Psoas muscle (tissue), 8 donors: ENCODE results near the gene SORBS1. TPM values are rescaled to one million over a fixed set of nuclear protein-coding genes. Genes with fewer than 3 reads are reported as not detected.

Experiments used
- ATAC-seq, 4 donors: fragments of 200-7000 bp; cut with Tn5 transposase; one replicate each; pipeline ENCODE4 v1.9.1; 2020; ENCODE audit warnings: moderate library complexity in 3 of 4, mild to moderate bottlenecking in 2 of 4
- DNase-seq, 2 donors: peaks; one replicate each; pipeline ENCODE4 v3.0.0-alpha.2; 2020
- H3K27ac ChIP-seq: fragments of 200-600 bp; one replicate; pipeline ENCODE4 v1.8.0; 2022
- H3K27me3 ChIP-seq, 3 donors: fragments of 200-600 bp in 1 of 3; one replicate each; pipeline versions ENCODE4 v1.6.1 to v1.8.0; 2013 to 2022; ENCODE audit warnings: low read length in 2 of 3, mild to moderate bottlenecking in 2 of 3, moderate library complexity in 1 of 3; ENCODE audit not compliant: insufficient read depth in 3 of 3
- H3K36me3 ChIP-seq, 2 donors: fragments of 200-600 bp in 1 of 2; one replicate each; pipeline versions ENCODE4 v1.6.1 to v1.8.0; 2013 to 2022; ENCODE audit warnings: low read depth in 1 of 2, mild to moderate bottlenecking in 1 of 2, moderate library complexity in 1 of 2; ENCODE audit not compliant: insufficient read depth in 1 of 2
- H3K4me1 ChIP-seq: fragments of 200-600 bp; one replicate; pipeline ENCODE4 v1.8.0; 2022
- H3K4me3 ChIP-seq: fragments of 200-600 bp; one replicate; pipeline ENCODE4 v1.8.0; 2022; ENCODE audit warnings: mild to moderate bottlenecking
- H3K9me3 ChIP-seq: fragments of 200-600 bp; one replicate; pipeline ENCODE4 v1.8.0; 2022
- WGBS, 3 donors: extraction: QIAGEN DNeasy Blood & Tissue Kit; methylation state at CpG; one replicate each; pipeline versions ENCODE4 v1.1.6 to v1.1.7; 2013; 5-methylcytosine and 5-hydroxymethylcytosine counted together
- intact Hi-C, 2 donors: fragments of 100-400 bp; cut with DNase I; formaldehyde crosslinking; loops; one replicate each; pipeline versions ENCODE4 v1.11.0 to v1.14.2; 2022
- polyA plus RNA-seq, 3 donors: library from polyadenylated mRNA; stranded (reverse); fragments of 200-250 nt; gene quantifications; one replicate each; pipeline ENCODE4 v1.2.3, GENCODE V29; 2013
- total RNA-seq, 4 donors: library from RNA; stranded (reverse); fragmentation: NEBNext Ultra II Directional in 2 of 4; extraction: Animal tissue kit (Norgen Biotek cat#: 25700) in 2 of 4; gene quantifications; one replicate each; pipeline versions ENCODE4 v1.2.1 to v1.2.4, GENCODE V29; 2021 to 2023
- TF ChIP-seq, protein P1 (sequence below): fragments of 200-600 bp; IDR thresholded peaks from one replicate; pipeline ENCODE4 v1.8.0; 2022; ENCODE audit warnings: antibody characterized with exemption
- donor health status: healthy with polysubstance abuse.
- donor health status: DM: no; HTN: no; CAD: no; lungs with moderate emphysema.
- donor health status: Bipolar disorder and iron deficiency.
- donor health status: healthy.
- donor health status: DM: yes; HTN: yes; CAD: no.
- donor health status: DM: no; HTN: no; CAD: no.
- donor health status: DM: no; HTN: no; CAD: no.
- donor health status: DM: yes; HTN: yes; CAD: no.

The SORBS1 gene
- total and polyA plus RNA-seq, 7 donors, result 17.3 to 306 (median 145) TPM

DNA sequence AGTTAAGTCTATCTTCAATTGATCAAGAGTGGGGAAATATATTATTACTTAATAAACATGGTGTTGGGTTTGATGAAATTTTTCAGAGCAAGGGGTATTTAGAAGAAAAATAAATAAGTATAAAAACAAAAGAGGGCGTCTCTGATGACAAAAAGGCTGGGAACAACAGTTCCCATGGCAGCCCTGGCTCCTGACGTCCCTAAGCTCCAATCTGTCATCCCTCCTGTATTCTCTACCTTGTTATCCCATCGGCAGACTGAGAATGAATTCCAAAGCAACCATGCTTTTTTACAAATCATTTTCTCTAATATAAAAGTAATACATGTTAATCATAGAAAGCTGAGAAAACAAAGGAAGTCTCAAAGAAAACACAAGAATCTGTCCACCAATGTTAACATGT lies 55.5 kb downstream of the SORBS1 start:
- Histone ChIP-seq H3K27ac (no peak overlapping the region), H3K9me3 (no peaks in the 10 kb centered on the region), H3K4me3 (no peak overlapping the region), H3K27me3 (no peaks in the 10 kb centered on the region), H3K4me1 (peaks cover 71% of the 10 kb centered on the region), H3K36me3 (no peaks in the 10 kb centered on the region)
- intact Hi-C loops, result loop anchor here in 1 of 2 donors (10.0 kb wide), 1 partner anchor 49 kb away; no protein-coding TSS in a partner anchor
- 57 to 68% (median 59%) methylated on average over 3 of the region's 3 CpGs for whole genome bisulfite sequencing, 3 donors
- ATAC-seq (no peak), DNase-seq (no peak)
- TF ChIP-seq, protein P1, sequence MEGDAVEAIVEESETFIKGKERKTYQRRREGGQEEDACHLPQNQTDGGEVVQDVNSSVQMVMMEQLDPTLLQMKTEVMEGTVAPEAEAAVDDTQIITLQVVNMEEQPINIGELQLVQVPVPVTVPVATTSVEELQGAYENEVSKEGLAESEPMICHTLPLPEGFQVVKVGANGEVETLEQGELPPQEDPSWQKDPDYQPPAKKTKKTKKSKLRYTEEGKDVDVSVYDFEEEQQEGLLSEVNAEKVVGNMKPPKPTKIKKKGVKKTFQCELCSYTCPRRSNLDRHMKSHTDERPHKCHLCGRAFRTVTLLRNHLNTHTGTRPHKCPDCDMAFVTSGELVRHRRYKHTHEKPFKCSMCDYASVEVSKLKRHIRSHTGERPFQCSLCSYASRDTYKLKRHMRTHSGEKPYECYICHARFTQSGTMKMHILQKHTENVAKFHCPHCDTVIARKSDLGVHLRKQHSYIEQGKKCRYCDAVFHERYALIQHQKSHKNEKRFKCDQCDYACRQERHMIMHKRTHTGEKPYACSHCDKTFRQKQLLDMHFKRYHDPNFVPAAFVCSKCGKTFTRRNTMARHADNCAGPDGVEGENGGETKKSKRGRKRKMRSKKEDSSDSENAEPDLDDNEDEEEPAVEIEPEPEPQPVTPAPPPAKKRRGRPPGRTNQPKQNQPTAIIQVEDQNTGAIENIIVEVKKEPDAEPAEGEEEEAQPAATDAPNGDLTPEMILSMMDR, result no peak

DNA sequence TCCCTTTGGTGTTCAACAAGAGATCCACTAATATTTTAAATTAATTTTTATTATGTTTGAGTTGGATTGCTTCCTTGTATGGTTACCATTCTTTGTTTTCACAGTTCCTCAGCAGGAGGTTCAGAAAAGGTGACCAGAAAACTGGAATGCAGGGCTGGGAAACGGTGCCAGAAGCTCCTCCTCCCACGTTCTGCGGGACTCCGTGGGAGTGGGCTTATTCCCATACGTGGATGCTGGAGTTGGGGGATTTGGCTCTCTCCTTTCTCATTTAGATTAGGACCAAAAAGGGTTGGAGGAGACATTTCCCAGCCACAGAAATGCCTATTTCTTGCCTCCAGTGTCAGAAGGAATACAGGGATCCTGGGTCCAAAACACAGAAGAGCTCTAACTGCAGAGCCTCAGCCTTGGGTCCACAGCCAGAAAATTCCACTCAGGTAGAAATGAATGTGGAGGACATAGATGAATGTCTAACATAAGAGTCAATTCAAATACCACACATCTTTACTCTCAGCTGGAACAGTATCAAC lies 56.0 kb downstream of the SORBS1 start:
- no peak overlapping the region for H3K27ac ChIP-seq
- TF ChIP-seq, protein P1, result no peak
- no peaks in the 10 kb centered on the region for H3K36me3 ChIP-seq
- ATAC-seq, result no peak
- no peak for DNase-seq
- H3K4me1 ChIP-seq, result peaks cover 75% of the 10 kb centered on the region
- WGBS, 3 donors, result 43 to 58% (median 46%) methylated on average over 5 of the region's 5 CpGs
- intact Hi-C loops, result loop anchor here in 1 of 2 donors (10.0 kb wide), 1 partner anchor 50 kb away; no protein-coding TSS in a partner anchor
- H3K27me3 ChIP-seq, result no peaks in the 10 kb centered on the region
- H3K4me3 ChIP-seq, result no peak overlapping the region
- no peaks in the 10 kb centered on the region for H3K9me3 ChIP-seq

DNA sequence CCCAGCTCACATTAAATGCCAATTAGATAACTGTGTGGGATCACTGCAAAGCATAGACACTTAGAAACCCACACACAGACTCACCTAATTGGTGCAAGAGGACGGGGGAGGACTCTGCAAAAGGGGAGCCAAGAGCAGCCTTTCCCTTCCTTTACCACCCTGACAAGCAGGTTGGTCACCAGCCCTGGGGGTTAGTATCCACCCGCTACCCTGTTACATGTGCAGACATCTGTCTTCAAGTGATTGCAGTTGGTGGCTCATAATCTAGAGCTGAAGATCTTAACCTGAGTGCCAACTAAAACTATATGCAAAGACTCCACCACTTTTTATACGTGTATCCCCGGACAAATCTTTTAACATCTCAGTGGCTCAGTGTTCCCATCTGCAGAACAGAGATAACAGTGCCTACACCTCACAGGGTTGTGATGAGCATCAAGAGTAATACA lies 56.9 kb downstream of the SORBS1 start:
- intact Hi-C loops, result loop anchor here in 1 of 2 donors (10.0 kb wide), 1 partner anchor 51 kb away; no protein-coding TSS in a partner anchor
- Histone ChIP-seq H3K27me3 (no peaks in the 10 kb centered on the region), H3K36me3 (no peaks in the 10 kb centered on the region), H3K4me1 (peaks cover 76% of the 10 kb centered on the region), H3K27ac (no peak overlapping the region), H3K4me3 (no peak overlapping the region), H3K9me3 (no peaks in the 10 kb centered on the region)
- DNase-seq, result no peak
- no peak for ATAC-seq
- WGBS, 3 donors, result 91 to 94% (median 93%) methylated on average over 4 of the region's 4 CpGs
- TF ChIP-seq, protein P1, result no peak

DNA sequence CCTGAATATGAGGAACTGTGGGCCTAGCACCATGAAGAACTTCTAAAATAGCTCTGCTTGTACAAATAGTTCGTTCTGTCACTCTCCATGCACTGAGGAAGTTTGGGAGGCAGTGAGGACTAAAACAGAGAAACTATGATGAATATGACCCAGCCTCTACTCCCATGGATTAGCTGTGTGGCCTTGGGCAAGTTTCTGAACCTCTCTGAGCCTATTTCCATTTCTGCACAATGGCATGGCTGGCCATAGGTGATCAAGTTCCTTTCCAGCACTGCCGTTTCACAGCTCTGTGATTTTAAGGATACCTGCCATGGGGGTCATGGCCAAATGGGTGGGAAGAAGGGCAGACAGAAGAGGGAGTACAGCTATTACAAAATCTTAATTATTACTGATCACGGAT lies 57.6 kb downstream of the SORBS1 start:
- 67 to 79% (median 75%) methylated on average over 3 of the region's 3 CpGs for WGBS, 3 donors
- no peak overlapping the region for H3K4me3 ChIP-seq
- H3K9me3 ChIP-seq, result no peaks in the 10 kb centered on the region
- ATAC-seq (no peak), DNase-seq (no peak)
- no peaks in the 10 kb centered on the region for H3K27me3 ChIP-seq
- TF ChIP-seq, protein P1, result no peak
- peak overlapping the region; percentile 1 for H3K27ac ChIP-seq
- H3K36me3 ChIP-seq, result no peaks in the 10 kb centered on the region
- peaks cover 68% of the 10 kb centered on the region for H3K4me1 ChIP-seq
- intact Hi-C loops, result loop anchor here in 1 of 2 donors (10.0 kb wide), 1 partner anchor 51 kb away; no protein-coding TSS in a partner anchor

DNA sequence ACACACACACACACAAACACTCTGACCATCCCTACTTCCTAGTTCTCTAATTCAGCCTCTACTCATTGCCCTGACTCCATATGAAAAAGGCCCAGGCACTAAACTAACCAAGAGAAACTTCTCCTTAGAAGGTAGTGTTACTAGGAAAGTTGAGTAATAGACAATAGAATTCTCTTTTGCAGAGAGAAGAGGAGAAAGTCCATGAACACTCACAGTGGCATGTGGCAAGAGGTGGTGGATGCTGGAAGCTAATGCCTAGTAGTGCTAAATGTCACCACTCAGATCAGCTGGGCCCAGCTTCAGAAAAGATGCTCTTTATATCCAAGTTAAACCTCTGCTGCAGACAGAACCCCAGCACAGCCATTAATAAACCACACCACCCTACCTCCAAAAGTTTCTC lies 58.2 kb downstream of the SORBS1 start:
- intact Hi-C loops, result loop anchor here in 1 of 2 donors (10.0 kb wide), 1 partner anchor 52 kb away; no protein-coding TSS in a partner anchor
- TF ChIP-seq, protein P1, result no peak
- Histone ChIP-seq H3K9me3 (no peaks in the 10 kb centered on the region), H3K27ac (peak overlapping the region; percentile 1), H3K4me3 (no peak overlapping the region), H3K36me3 (no peaks in the 10 kb centered on the region), H3K4me1 (peaks cover 63% of the 10 kb centered on the region), H3K27me3 (no peaks in the 10 kb centered on the region)
- ATAC-seq, result peak in 3 of 4 donors; percentile 51 to 53 (median 53)
- no peak for DNase-seq
